NCI-H446 (cell line): Measurements from ENCODE around the gene NIPBL.
"Not testable (repeated sequence)": the region's sequence is repeated elsewhere in the genome, so short reads cannot be mapped to it uniquely, and the experiment has no call there.

Source experiments
- DNase-seq, 2 experiments: peaks; one replicate each; lab custom pipeline; 2025; lab: John Stamatoyannopoulos, UW

The NIPBL gene

DNA sequence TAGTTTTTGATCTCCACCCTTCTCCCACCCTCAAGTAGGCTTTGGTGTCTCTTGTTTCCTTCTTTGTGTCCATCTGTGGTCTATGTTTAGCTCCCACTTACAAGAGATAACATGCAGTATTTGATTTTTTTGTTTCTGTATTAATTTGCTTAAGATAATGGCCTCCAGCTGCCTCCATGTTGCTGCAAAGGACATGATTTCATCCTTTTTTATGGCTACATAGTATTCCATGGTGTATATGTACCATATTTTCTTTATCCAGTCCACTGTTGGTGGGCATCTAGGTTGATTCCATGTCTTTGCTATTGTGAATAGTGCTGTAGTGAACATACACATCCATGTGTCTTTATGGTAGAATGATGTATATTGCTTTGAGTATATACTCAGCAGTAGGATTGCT, 24.5 kb downstream of the NIPBL start:
- not testable (repeated sequence) for DNase-seq

DNA sequence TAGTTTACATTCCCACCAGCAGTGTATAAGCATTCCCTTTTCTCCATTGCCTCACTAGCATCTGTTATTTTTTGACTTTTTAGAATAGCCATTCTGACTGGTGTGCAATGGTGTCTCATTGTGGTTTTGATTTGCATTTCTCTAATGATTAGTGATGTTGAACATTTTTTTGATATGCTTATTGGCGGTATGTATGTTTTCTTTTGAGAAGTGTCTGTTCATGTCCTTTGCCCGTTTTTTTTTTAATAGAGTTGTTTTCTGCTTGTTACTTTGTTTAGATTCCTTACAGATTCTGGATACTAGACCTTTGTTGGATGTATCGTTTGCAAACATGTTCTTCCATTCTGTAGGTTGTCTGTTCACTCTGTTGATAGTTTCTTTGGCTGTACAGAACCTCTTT, 25.3 kb downstream of the NIPBL start:
- DNase-seq, result no peak

DNA sequence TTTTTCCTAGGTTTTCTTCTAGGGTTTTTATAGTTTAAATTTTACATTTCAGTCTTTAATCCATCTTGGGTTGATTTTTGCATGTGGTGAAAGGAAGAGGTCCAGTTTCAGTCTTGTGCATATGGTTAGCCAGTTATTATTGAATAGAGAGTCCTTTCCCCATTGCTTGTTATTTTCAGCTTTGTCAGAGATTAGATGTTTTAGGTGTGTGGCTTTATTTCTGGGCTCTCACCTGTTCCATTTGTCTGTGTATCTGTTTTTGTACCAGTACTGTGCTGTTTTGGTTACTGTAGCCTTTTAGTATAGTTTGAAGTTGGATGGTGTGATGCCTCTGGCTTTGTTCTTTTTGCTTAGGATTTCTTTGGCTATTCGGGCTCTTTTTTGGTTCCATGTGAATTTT, 25.8 kb downstream of the NIPBL start:
- no peak for DNase-seq

DNA sequence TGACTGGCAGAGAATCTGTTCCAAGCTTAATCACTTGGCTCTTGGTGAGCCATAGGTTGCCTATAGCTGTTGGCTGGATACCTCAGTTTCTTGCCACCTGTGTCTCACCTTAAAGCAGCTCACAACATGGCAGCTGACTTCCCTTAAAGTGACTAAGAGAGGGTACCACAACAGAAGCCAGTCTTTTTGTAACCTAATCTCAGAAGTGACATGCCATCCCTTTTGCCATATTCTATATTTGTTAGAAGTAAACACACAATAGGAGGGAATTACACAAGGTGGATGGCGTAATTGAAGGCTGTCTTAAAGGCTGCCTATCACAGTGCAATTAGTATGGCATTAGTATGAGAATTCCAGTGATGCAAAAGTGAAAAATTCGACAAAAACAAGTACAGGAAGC, 28.1 kb downstream of the NIPBL start:
- DNase-seq, result no peak

DNA sequence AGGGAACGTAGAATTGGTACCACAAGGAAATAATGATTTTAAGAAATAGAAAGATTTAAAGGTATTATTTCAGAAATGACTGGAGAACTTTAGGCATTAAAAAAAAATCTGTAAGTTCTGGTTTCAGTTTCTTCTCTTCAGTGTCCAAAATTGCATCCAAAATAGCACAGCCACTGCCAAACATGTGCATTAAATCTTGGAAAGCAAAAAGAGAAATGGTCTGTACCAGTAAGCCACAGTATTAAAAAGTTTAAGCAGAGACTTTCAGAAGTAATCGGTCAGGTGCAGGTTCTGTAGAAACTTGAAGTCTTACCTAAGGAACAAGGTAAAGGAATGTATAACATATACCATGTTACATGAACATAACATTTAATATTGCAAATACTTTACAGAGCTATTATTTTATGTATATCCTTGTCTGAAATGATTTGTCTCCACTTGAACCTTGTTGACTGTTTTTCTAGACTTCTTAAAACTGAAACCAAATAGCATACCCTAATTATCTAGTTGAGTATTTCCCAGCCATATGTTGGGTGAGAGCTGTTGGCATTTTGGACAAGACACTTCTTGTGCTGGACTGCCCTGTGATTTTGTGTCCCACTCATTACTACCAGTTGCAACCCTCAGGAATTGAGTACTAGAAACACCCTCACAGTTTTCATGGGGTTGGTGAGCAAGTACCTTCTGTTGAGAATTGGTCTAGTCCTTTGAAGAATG, 32.1 kb downstream of the NIPBL start:
- DNase-seq, result peak in 1 of 2 experiments; percentile 31

DNA sequence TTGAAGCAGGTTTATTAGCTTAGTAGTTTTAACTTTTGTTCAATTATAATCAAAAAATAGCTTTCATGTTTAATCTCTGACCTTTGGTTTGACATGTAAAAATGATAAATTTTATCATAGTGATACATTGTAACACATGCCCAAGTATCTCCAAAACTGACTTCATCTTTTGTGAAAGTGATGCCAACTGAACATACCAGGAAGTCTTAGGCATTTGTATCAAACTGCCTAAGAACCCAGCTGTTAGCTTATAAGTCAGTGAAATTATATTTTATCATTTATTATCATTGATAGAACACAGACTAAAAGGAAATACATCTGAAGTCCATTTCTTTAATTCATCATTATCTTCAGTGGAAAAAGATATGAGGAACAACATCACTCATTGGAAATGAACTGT, 39.1 kb downstream of the NIPBL start:
- DNase-seq, result no peak

DNA sequence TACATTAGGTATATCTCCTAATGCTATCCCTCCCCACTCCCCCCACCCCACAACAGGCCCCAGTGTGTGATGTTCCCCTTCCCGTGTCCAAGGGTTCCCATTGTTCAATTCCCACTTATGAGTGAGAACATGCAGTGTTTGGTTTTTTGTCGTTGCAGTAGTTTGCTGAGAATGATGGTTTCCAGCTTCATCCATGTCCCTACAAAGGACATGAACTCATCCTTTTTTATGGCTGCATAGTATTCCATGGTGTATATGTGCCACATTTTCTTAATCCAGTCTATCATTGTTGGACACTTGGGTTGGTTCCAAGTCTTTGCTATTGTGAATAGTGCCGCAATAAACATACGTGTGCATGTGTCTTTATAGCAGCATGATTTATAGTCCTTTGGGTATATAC, 40.0 kb downstream of the NIPBL start:
- DNase-seq, result not testable (repeated sequence)

DNA sequence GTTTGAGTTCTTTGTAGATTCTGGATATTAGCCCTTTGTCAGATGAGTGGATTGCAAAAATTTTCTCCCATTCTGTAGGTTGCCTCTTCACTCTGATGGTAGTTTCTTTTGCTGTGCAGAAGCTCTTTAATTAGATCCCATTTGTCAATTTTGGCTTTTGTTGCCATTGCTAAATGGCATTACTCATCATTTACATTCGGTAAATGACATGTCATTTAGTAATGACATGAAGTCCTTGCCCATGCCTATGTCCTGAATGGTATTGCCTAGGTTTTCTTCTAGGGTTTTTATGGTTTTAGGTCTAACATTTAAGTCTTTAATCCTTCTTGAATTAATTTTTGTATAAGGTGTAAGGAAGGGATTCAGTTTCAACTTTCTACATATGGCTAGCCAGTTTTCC, 40.8 kb downstream of the NIPBL start:
- DNase-seq, result not testable (repeated sequence)

DNA sequence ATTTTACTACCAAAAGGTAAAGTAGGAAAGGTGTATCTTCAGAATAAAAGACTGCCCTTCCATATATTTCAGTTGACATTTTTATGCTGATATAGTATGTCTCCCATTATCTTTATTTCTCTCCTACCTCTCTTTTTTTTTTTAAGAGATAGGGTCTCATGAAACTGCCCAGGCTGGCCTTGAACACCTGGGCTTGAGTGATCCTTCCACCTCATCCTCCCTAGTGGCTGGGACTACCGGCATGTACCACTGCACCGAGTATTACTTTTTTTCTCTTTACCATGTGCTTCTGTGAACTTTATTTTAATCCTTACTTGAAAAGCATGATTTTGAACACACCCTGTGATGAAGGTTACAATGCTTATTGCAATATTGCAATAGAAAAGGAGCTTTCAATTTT, 42.7 kb downstream of the NIPBL start:
- no peak for DNase-seq

DNA sequence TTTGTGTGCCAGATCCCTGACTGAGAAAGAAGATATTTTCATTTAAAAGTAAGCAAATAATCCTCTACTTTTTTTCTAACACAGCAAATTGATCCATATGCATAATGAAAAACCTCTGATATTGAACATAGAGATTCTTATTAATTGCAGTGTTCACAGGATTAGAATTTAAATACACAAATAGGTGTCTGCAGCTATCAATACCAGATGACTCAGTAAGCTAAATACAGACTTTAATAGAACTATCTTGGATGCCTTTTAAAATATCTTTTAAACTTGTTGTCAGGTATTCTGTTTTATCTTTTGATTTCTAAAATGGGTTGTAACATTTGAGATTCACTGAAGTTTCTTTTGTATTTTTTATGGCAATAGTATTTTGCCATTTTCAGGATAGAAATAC, 43.1 kb downstream of the NIPBL start:
- no peak for DNase-seq

DNA sequence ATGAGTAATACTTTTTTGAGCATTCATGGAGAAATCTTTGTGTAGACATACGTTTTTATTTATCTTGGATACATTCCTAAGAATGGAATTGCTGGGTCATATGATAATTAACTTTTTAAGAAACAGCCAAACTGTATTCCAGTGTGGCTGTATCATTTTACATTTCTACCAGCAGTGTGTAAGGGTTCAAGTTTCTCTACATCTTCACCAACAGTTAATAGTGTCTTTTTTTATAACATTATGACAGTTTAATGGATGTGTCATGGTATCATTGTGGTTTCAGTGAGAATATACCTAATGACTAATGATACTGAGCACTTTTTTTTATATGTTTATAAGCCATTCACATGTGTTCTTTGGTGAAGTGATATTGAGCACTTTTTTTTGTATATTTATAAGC, 52.4 kb downstream of the NIPBL start:
- peak in 1 of 2 experiments; percentile 70 for DNase-seq

DNA sequence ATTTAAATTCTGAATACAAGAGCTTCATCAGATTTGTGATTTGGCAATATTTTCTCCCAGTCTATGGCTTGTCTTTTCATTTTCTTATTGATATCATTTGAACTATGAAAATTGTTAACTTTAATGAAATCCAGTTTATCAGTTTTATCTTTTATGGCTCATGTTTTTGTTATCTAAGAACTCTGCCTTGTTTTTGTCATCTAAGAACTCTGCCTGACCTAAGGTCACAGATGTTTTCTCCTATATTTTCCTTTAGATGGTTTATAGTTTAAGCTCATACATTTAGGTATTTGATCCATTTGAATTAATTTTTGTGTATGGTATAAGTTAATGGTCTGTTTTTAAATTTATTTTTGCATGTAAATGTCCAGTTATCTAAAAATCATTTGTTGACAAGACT, 52.9 kb downstream of the NIPBL start:
- no peak for DNase-seq

DNA sequence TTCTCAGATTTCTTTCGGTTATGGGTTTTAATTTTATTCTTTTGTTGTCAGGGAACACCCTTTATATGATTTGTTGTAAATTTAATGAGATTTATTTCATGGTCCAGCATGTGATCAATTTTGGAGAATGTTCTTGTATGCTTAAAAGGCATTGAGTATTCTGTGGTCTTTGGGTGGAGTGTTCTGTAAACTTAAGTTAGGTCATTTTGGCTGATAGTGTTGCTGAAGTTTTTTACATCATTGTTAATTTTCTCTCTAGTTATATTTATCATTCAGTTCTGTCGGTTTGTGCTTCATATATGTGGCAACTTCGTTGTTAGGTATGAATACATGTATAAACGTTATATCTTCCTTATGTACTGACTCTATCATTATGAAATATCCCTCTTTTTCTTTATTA, 55.5 kb downstream of the NIPBL start:
- DNase-seq, result no peak

DNA sequence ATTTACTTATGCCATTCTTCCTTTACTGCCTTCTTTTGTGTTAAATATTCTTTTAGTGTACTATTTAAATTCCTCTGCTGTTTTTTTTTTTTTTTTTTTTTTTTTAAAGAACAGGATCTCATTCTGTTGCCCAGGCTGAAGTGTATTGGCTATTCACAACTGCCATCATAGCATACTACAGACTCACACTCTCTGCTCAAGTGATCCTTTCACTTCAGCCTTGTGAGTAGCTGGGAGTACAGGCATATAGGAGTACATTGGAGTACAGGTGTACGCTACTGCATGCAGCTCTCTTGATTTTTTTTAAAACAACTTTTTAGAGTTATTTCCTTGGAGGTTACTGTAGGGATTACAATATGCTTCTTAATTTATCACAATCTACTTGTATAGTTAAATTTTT, 56.1 kb downstream of the NIPBL start:
- no peak for DNase-seq

DNA sequence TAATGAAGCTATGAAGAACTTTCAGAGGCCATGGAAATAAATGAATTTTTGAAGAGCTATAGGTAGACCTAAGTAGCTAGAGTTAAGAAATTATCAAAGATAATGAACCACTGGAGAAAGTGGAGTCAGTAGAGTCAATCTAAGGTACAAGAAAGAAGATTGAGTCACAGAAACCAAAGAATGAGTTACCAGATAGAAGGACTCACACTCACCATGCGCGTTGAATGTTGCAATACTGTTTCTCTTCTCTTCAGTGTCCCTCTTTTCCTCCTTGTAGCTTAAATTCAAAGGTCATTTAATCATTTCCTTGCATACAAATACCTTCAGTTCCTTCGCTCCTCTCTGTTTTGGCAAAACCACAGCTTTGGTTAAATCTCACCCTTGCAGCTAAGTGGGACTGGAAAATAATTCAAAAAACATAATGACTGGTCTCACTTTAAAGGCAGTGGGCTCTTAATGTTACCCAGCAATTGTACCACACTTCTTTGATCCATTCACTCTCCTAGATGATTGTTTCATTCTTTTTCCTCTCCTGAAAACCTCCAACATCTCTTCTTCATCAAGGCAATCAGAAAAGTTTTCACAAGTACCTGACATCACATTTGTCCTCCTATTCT, 58.3 kb downstream of the NIPBL start:
- DNase-seq, result no peak

DNA sequence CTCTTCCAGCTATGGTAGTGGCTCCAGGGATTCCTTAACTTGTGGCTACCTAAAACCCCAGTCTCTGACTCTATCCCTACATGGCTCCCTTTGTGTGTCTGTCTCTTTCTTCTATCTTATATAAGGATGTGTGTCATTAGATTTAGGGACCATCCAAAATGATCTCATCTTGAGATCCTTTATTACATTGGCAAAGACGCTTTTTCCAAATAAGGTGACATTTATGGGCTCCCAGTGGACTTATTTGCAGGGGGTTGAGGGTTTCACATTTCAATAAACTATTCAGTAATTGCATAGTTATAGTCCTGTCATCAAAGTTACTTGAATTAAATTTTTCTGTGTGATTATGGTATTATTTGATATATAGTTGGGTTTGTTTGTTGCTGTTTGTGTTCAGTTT, 59.2 kb downstream of the NIPBL start:
- DNase-seq, result no peak

DNA sequence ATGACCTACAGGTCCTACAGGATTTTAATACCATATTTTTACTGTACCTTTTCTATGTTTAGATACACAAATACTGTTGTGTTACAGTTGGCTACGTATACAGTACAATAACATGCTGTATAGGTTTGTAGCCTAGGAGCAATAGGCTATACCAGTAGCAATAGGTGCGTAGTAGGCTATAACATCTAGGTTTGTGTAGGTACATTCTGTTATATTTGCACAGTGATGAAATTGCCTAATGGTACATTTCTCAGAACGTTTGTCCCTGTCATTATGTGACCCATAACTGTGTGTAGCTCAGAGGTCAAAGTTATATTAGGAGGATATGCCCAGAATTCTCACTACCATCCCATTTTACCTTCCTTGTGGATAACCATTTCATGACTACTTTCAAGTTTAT, 59.7 kb downstream of the NIPBL start:
- no peak for DNase-seq

DNA sequence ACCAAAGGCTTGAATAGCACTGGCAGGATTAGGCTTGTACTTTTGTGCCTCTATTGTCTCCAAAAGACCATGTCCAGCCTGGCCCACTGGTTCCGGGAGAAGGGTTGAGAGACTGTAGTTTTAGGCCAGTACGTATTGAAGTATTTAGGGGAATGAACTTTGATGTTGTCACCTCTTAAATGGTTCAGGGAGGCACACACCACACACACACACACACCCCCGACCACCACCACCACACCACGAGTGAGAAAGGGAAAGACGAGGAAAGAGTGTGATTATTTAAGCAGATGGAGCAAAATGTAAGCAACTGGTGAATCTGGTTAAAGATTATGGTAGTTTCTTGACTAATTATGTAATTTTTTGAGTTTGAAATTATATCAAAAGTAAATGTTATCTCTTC, 61.6 kb downstream of the NIPBL start:
- no peak for DNase-seq

DNA sequence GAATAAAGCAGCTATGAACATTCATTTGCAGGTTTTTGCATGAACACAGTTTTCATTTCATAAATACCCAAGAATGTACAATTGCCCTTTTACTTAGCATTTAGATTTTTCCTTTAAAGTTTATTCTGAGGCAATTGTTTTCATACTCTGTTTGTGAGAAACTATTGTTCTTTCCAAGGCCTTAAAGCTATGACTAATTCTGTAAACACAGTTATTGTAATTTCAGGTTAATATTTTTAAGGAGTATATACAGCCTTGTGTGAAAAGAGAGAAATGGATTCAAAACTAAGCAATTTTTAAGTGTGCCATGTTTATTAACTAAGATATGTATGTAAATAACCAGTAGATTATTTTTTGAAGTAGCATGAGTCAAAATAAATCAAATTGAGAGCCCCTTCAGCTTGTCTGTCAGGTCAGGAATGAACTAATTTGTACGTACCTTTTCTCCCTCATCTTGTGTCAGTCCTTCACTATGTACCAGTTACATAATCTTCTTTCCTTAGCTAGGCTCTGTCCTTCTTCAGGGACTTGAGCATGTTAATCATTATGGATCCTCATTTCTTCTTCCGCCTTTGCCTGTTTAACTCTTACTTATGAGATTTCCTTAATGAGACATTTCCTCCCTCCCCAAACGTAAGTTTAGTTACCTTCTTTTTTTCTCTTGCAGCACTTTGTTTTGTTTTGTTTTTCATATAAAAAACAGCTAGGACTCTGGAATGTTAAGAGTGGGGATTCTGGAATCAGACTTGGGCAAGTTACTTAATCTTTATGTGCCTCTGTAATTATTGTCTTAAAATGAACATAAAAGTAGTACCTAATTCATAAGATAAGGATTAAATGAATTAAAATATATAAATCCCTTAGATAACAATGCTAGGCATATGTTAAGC, 63.6 kb downstream of the NIPBL start:
- DNase-seq, result no peak

DNA sequence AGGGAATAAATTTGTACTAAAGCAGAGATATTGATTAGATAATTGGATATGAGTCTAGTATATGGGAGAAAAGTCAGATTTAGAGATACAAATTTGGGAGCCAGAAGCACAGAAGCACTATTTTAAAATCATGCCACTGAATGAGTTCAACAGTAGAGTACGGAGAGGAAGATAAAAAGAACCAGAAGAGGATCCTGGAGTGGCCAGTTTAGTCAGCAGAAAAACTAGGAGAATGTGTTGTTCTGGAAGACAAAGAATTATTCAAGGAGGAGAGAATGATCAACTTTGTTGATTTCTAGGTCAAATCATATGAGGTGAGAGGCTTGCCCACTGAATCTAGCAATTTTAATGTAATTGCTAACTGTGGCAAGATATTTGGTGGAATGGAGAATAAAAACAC, 67.0 kb downstream of the NIPBL start:
- DNase-seq, result no peak

DNA sequence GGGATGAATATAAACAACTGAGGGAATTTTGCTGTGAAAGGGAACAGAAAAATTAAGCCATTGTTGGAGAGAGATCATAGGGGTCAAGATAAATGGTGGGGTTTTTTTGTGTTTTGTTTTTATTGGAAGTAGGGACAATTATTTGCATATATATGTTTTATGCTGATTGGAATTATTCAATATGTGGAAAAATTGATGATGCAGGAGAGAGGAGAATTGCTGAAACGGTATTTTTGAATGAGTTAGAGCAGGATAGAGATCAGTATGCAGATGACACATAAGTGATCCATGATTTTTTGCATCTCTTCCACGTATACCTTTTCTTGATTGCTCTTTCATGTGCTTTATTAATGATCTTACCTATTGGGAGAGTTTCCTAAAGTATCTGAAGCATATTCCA, 67.5 kb downstream of the NIPBL start:
- DNase-seq, result no peak

DNA sequence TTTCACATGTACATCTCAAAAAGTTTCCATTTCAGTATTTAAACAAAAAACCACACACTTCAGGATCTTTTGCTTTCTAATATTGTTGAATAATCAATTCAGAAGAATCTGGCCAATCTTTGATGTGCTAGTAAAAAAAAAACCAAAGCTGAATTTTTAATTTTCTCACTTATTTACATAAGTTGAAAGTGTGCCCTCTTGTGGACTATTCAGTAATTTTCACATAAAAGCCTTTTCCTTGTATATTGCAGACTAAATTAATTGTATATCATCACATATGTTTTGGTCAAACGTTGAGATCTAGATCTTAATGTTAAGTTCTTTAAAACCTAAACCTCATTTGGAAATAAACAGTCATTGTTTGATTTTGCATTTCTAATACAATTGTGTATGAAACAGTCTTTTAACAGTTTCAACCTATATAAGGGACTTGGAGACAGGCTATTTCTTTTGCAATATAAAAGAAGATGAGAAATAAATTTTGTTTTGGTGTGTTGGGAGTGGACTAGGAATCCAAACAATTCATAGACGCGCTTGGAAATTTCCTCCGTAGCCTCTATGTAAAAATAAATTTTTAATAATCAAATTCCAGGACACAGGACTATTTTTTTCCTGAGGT, 68.1 kb downstream of the NIPBL start:
- peak; percentile 85 to 87 for DNase-seq

DNA sequence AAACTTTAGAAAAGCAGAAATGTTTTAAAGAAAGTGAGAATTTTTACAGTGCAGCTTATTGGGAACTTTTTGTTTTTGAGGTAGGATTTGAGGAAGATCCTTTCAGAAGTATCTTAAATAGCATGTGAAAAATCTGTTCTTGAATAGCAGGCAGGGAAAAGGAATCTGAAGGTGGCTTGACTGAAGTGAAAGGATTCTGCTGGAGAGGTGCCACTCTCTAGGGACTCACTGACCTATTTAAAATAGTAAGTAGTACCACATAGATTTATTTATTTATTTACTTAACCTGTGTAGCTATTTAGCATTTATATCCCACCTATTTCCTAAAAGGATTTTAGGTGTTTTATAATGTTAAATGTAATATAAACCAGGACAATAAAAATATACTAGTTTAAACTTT, 69.1 kb downstream of the NIPBL start:
- DNase-seq, result no peak
